K562 (cell line): Measurements from ENCODE around the gene RPS15A. TPM values are rescaled to one million over a fixed set of nuclear protein-coding genes. Genes with fewer than 3 reads are reported as not detected.
A peak's percentile ranks its signal among the peaks of the same experiment; 100 is the strongest.

Source experiments
- BCOR ChIP-seq: fragments of 450-650 bp; IDR thresholded peaks from 2 replicates; pipeline ENCODE4 v1.6.1; 2016
- HDGF ChIP-seq: fragments of 450-650 bp; IDR thresholded peaks from 2 replicates; pipeline ENCODE4 v1.6.1; 2016
- HNRNPUL1 ChIP-seq: fragments of 200-400 bp; formaldehyde crosslinking; IDR thresholded peaks from 2 replicates; pipeline ENCODE4 v1.6.1; 2017; ENCODE audit warnings: low read length
- MCM5 ChIP-seq: fragments of 450-650 bp; IDR thresholded peaks from 2 replicates; pipeline ENCODE4 v1.6.1; 2016; ENCODE audit warnings: low read depth
- MED1 ChIP-seq: sonication (generic); formaldehyde crosslinking; IDR thresholded peaks from 2 replicates; pipeline ENCODE4 v1.8.1; 2023; ENCODE audit warnings: missing genetic modification reagents, borderline replicate concordance
- MYC ChIP-seq, 2 experiments: fragments of 250-450 bp in 1 of 2; sonication (Bioruptor Pico) in 1 of 2; IDR thresholded peaks; 2 replicates each; pipeline versions ENCODE4 v1.5.1 to v1.6.1; 2012 to 2021; ENCODE audit warnings: low read depth in 2 of 2, borderline replicate concordance in 1 of 2, improper control_type of control experiment in 1 of 2, low read length in 1 of 2, mild to moderate bottlenecking in 1 of 2, moderate library complexity in 1 of 2
- PHF8 ChIP-seq: fragments of 200-600 bp; sonication (generic); IDR thresholded peaks from 2 replicates; pipeline ENCODE4 v1.6.1; 2012; ENCODE audit warnings: mixed run types, mild to moderate bottlenecking, inconsistent platforms, low read length, moderate library complexity, borderline replicate concordance
- POU5F1 ChIP-seq: fragments of 150-350 bp; IDR thresholded peaks from 2 replicates; pipeline ENCODE4 v1.6.1; 2014; ENCODE audit warnings: borderline replicate concordance, low read length, low read depth, mild to moderate bottlenecking; ENCODE audit not compliant: partially characterized antibody
- PRMT5 ChIP-seq: sonication (generic); formaldehyde crosslinking; IDR thresholded peaks from 2 replicates; pipeline ENCODE4 v1.5.0; 2020; ENCODE audit warnings: missing genetic modification reagents
- SMC3 ChIP-seq: conservative IDR thresholded peaks from 2 replicates; pipeline ENCODE4 v1.6.1; 2011; ENCODE audit warnings: low read depth, low read length, improper control_type of control experiment; ENCODE audit not compliant: insufficient read depth
- SP2 ChIP-seq: IDR thresholded peaks from 2 replicates; pipeline ENCODE4 v1.6.1; 2011; ENCODE audit warnings: mild to moderate bottlenecking, low read depth, low read length, moderate library complexity; ENCODE audit not compliant: poor library complexity, severe bottlenecking; ENCODE audit errors: extremely low read depth
- TAL1 ChIP-seq: fragments of 450-650 bp; IDR thresholded peaks from 2 replicates; pipeline ENCODE4 v1.6.1; 2016; ENCODE audit warnings: mild to moderate bottlenecking
- TOE1 ChIP-seq, 2 experiments: fragments of 450-650 bp in 1 of 2; sonication (generic) in 1 of 2; formaldehyde crosslinking in 1 of 2; IDR thresholded peaks; 2 replicates each; pipeline versions ENCODE4 v1.7.1 to v1.8.0; 2016 to 2022; ENCODE audit warnings: borderline replicate concordance in 2 of 2, mild to moderate bottlenecking in 2 of 2, antibody characterized with exemption in 1 of 2, inconsistent platforms in 1 of 2, low read depth in 1 of 2, missing genetic modification reagents in 1 of 2, moderate library complexity in 1 of 2
- ZKSCAN1 ChIP-seq: fragments of 150-350 bp; IDR thresholded peaks from 2 replicates; pipeline ENCODE4 v1.6.1; 2016; ENCODE audit warnings: low read depth, low read length
- ZNF217 ChIP-seq: sonication (generic); formaldehyde crosslinking; IDR thresholded peaks from 2 replicates; pipeline ENCODE4 v1.8.0; 2022; ENCODE audit warnings: mild to moderate bottlenecking, missing genetic modification reagents
- ZNF699 ChIP-seq: fragments of 250-450 bp; sonication (Bioruptor Pico); IDR thresholded peaks from 2 replicates; pipeline ENCODE4 v1.8.0; 2021; ENCODE audit warnings: mild to moderate bottlenecking, moderate library complexity; ENCODE audit not compliant: insufficient replicate concordance
- polyA plus RNA-seq, 8 experiments: library from polyadenylated mRNA; depleted of rRNA in 4 of 8; stranded (reverse) in 5 of 8; unstranded in 3 of 8; fragments of >200 nt; fragmentation: Nextera tagmentation in 2 of 8; fragmentation: Illumina TruSeq in 1 of 8; extraction: Ambion mirVana in 2 of 8; extraction: Trizol in 1 of 8; gene quantifications; 2 replicates each; pipeline versions ENCODE4 v1.2.1 to v1.2.3, GENCODE V29; 2011 to 2014; ENCODE audit warnings: inconsistent platforms in 1 of 8, missing spikeins in 1 of 8
- total RNA-seq, 7 experiments: library from RNA; depleted of rRNA in 6 of 7; stranded (reverse); fragments of >200 nt in 6 of 7; fragmentation: Illumina TruSeq in 2 of 7; extraction: Trizol in 2 of 7; gene quantifications; 2 replicates each; pipeline versions ENCODE4 v1.2.1 to v1.2.3, GENCODE V29; 2011 to 2021; ENCODE audit warnings: low replicate concordance in 1 of 7
- TF ChIP-seq, protein P1 (sequence below), 2 experiments: fragments of 200-800 bp in 1 of 2; sonication (Bioruptor generic) in 1 of 2; sonication (generic) in 1 of 2; formaldehyde crosslinking in 1 of 2; IDR thresholded peaks in 1 of 2; conservative IDR thresholded peaks in 1 of 2; 2 replicates each; pipeline versions ENCODE4 v1.5.0 to v1.6.1; 2016 to 2020; ENCODE audit warnings: missing compliant biosample characterization in 1 of 2, missing genetic modification characterization in 1 of 2, missing genetic modification reagents in 1 of 2
- TF ChIP-seq, protein P2 (sequence below): fragments of 450-650 bp; IDR thresholded peaks from 2 replicates; pipeline ENCODE4 v1.6.1; 2016; ENCODE audit warnings: missing biosample characterization, missing genetic modification characterization
- TF ChIP-seq, protein P3 (sequence below): IDR thresholded peaks from 2 replicates; pipeline ENCODE4 v1.6.1; 2011; ENCODE audit not compliant: insufficient read length; ENCODE audit errors: extremely low read depth
- TF ChIP-seq, protein P4 (sequence below): fragments of 250-450 bp; sonication (Bioruptor Pico); IDR thresholded peaks from 2 replicates; pipeline ENCODE4 v1.5.0; 2022; ENCODE audit warnings: mild to moderate bottlenecking

RPS15A gene
- total and polyA plus RNA-seq, 9 of the 15 experiments (the other 6 are each of a cell fraction or from before 2014, with no cell fraction given) = 1,397 to 5,474 (median 2,798) TPM

DNA sequence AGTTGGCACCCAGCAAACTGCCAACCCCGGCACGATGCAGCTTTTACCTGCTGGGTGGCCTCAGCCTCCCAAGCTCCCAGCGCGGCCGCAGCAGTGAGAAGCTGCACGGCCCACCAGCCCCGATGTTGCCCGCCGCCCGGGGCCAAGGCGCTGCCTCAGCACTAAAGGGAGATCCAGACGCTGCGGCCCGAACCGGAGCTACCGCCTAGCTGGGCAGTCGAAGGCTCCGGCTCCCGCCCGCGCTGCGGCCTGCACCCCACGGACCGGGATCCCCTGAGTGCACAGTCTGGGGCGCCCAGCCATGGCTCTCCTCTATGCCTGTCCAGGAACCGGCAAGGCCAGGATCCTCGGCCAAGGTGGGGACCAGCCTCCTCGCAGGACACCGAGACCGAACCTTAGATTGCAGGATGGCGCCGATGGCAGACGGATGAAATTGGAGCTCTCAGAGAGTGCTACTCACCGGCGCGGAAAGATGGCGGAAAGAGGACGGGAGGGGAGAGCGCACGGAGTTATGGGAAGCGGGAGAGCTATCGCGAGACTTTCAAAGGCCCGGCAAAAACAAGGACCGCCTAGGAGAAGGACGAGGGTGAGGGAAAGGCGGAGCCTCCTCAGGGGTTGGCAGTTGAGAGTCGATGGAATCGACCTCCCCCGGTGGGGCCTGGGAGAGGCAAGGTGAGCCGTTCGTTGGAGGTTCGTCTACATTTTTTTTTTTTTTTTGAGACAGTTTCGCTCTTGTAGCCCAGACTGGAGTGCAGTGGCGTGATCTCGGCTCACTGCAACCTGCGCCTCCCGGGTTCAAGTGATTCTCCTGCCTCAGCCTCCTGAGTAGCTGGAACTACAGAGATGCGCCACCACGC is at the start of gene RPS15A (continued):
- TF ChIP-seq, protein P1, sequence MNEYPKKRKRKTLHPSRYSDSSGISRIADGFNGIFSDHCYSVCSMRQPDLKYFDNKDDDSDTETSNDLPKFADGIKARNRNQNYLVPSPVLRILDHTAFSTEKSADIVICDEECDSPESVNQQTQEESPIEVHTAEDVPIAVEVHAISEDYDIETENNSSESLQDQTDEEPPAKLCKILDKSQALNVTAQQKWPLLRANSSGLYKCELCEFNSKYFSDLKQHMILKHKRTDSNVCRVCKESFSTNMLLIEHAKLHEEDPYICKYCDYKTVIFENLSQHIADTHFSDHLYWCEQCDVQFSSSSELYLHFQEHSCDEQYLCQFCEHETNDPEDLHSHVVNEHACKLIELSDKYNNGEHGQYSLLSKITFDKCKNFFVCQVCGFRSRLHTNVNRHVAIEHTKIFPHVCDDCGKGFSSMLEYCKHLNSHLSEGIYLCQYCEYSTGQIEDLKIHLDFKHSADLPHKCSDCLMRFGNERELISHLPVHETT (CRISPR knock-in tag; conservative IDR thresholded peaks at IDR 0.05 in 1 of 2, IDR thresholded peaks at IDR 0.05 in 1 of 2) = peak in 1 of 2 experiments; percentile 60; a peak in 1 of 4 replicates
- TF ChIP-seq, protein P2, sequence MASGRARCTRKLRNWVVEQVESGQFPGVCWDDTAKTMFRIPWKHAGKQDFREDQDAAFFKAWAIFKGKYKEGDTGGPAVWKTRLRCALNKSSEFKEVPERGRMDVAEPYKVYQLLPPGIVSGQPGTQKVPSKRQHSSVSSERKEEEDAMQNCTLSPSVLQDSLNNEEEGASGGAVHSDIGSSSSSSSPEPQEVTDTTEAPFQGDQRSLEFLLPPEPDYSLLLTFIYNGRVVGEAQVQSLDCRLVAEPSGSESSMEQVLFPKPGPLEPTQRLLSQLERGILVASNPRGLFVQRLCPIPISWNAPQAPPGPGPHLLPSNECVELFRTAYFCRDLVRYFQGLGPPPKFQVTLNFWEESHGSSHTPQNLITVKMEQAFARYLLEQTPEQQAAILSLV = no peak
- TF ChIP-seq MED1 (CRISPR knock-in tag) = no peak
- TF ChIP-seq PHF8 = peak; percentile 99
- 0 out of 2 replicates have a peak, but pooled peaks have one; percentile 10 for TF ChIP-seq ZKSCAN1
- TF ChIP-seq TOE1 (IDR thresholded peaks at IDR 0.05; ENCODE audit: borderline replicate concordance) = peak; percentile 82
- TF ChIP-seq TOE1 (CRISPR knock-in tag; IDR thresholded peaks at IDR 0.05; ENCODE audit: borderline replicate concordance, low read depth) = no peak
- no peak for TF ChIP-seq TAL1
- TF ChIP-seq BCOR = no peak; the same call in 1 of the 2 replicates
- no peak for TF ChIP-seq SMC3
- no peak for TF ChIP-seq HDGF
- TF ChIP-seq PRMT5 (CRISPR knock-in tag) = 0 out of 2 replicates have a peak, but pooled peaks have one; percentile 24
- no peak for TF ChIP-seq ZNF217 (CRISPR knock-in tag)
- TF ChIP-seq, protein P3, sequence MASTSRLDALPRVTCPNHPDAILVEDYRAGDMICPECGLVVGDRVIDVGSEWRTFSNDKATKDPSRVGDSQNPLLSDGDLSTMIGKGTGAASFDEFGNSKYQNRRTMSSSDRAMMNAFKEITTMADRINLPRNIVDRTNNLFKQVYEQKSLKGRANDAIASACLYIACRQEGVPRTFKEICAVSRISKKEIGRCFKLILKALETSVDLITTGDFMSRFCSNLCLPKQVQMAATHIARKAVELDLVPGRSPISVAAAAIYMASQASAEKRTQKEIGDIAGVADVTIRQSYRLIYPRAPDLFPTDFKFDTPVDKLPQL = peak; percentile 83
- TF ChIP-seq POU5F1 = no peak
- no peak for TF ChIP-seq SP2
- TF ChIP-seq MCM5 = no peak
- TF ChIP-seq ZNF699 (CRISPR knock-in tag) = no peak
- no peak for TF ChIP-seq HNRNPUL1
- TF ChIP-seq, protein P4, sequence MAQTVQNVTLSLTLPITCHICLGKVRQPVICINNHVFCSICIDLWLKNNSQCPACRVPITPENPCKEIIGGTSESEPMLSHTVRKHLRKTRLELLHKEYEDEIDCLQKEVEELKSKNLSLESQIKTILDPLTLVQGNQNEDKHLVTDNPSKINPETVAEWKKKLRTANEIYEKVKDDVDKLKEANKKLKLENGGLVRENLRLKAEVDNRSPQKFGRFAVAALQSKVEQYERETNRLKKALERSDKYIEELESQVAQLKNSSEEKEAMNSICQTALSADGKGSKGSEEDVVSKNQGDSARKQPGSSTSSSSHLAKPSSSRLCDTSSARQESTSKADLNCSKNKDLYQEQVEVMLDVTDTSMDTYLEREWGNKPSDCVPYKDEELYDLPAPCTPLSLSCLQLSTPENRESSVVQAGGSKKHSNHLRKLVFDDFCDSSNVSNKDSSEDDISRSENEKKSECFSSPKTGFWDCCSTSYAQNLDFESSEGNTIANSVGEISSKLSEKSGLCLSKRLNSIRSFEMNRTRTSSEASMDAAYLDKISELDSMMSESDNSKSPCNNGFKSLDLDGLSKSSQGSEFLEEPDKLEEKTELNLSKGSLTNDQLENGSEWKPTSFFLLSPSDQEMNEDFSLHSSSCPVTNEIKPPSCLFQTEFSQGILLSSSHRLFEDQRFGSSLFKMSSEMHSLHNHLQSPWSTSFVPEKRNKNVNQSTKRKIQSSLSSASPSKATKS (CRISPR knock-in tag) = no peak
- TF ChIP-seq MYC (IDR thresholded peaks at IDR 0.05; ENCODE audit: low read depth, low read length) = peak; percentile 96
- TF ChIP-seq MYC (CRISPR knock-in tag; IDR thresholded peaks at IDR 0.05; ENCODE audit: borderline replicate concordance, low read depth) = peak; percentile 91; the same call in 1 of the 2 replicates
